Gastrocnemius medialis (tissue), 4 donors: ENCODE data around the gene ODF2. TPM values are rescaled to one million over a fixed set of nuclear protein-coding genes. Genes with fewer than 3 reads are reported as not detected.

Experiments
- ATAC-seq, 2 donors: fragments of 150-250 bp; one replicate each; pipeline ENCODE4 v1.9.1; 2016
- DNase-seq, 2 donors: peaks; one replicate each; pipeline ENCODE4 v3.0.0-alpha.2; 2019
- H3K27ac ChIP-seq, 4 donors: fragments of 200-600 bp; sonication (generic); 1 replicate in 1 of 4; 2 replicates in 3 of 4; pipeline ENCODE4 v1.5.1; 2016 to 2018; ENCODE audit warnings: mild to moderate bottlenecking in 2 of 4, moderate library complexity in 1 of 4
- H3K27me3 ChIP-seq, 3 donors: fragments of 200-600 bp; sonication (generic) in 2 of 3; 1 replicate in 1 of 3; 2 replicates in 2 of 3; pipeline versions ENCODE4 v1.5.1 to v1.6.0; 2016 to 2019; ENCODE audit warnings: mild to moderate bottlenecking in 1 of 3, moderate library complexity in 1 of 3
- H3K36me3 ChIP-seq, 2 donors: fragments of 200-600 bp; sonication (generic) in 1 of 2; one replicate each; pipeline ENCODE4 v1.5.1; 2017 to 2018
- H3K4me1 ChIP-seq, 2 donors: fragments of 200-600 bp; sonication (generic) in 1 of 2; one replicate each; pipeline ENCODE4 v1.5.1; 2016 to 2017; ENCODE audit warnings: mild to moderate bottlenecking in 2 of 2
- H3K4me3 ChIP-seq, 4 donors: fragments of 200-600 bp; sonication (generic) in 3 of 4; 1 replicate in 1 of 4; 2 replicates in 3 of 4; pipeline ENCODE4 v1.5.1; 2016 to 2019; ENCODE audit warnings: mild to moderate bottlenecking in 2 of 4
- H3K9me3 ChIP-seq, 3 donors: fragments of 200-600 bp; sonication (generic) in 2 of 3; 1 replicate in 1 of 3; 2 replicates in 2 of 3; pipeline ENCODE4 v1.5.1; 2016 to 2019
- CTCF ChIP-seq, 5 experiments: fragments of 450-650 bp in 3 of 5; fragments of 200-600 bp in 2 of 5; sonication (generic) in 2 of 5; IDR thresholded peaks in 4 of 5; conservative IDR thresholded peaks in 1 of 5; 1 replicate in 4 of 5; 2 replicates in 1 of 5; pipeline ENCODE4 v1.5.1; 2016 to 2019; ENCODE audit warnings: antibody characterized with exemption in 5 of 5, mild to moderate bottlenecking in 3 of 5, moderate library complexity in 3 of 5
- POLR2A ChIP-seq, 2 donors: fragments of 450-650 bp; IDR thresholded peaks; one replicate each; pipeline ENCODE4 v1.6.1; 2017; ENCODE audit warnings: antibody characterized with exemption in 2 of 2, mild to moderate bottlenecking in 2 of 2, moderate library complexity in 2 of 2
- in situ Hi-C, 4 donors: fragments of 200-750 bp; cut with MboI; loops; one replicate each; pipeline versions ENCODE4 v1.15.0 to v1.8.0; 2017; ENCODE audit warnings: low sequenced_read_pairs in 4 of 4
- intact Hi-C: fragments of 100-400 bp; cut with DNase I; formaldehyde crosslinking; loops from one replicate; pipeline ENCODE4 v1.15.1; 2023; ENCODE audit warnings: low total_unique reads
- total RNA-seq, 4 donors: library from RNA; depleted of rRNA; stranded (reverse); fragments of >200 nt; gene quantifications; one replicate each; pipeline versions ENCODE4 v1.1.0 to v1.2.3, GENCODE V29; 2016

ODF2 gene
- 10 to 100 TPM in 2 of 4 donors, 1 to 10 TPM in 2; 8.5 to 11.0 (median 9.9) TPM for total RNA-seq

GRCh38 chr9:128455849-128456612 is at the start of gene ODF2:
ODF2 (plus strand) TSS chr9:128456006; CDS start chr9:128456092, 86 bp downstream.
- H3K4me3 ChIP-seq: peak within 1 kb of the TSS; percentile 69 to 97 (median 76)
- ATAC-seq: peak; percentile 95 to 97
- no peaks in the 10 kb centered on the region for H3K9me3 ChIP-seq
- TF ChIP-seq POLR2A (IDR thresholded peaks at IDR 0.05): peak; percentile 50 to 55
- no peak for TF ChIP-seq CTCF (IDR thresholded peaks at IDR 0.05 in 4 of 5, conservative IDR thresholded peaks at IDR 0.05 in 1 of 5)
- peaks cover 6 to 15% (median 13%) of the 10 kb centered on the region in 3 donors for H3K27me3 ChIP-seq
- DNase-seq: peak; percentile 94 to 95
- H3K27ac ChIP-seq: peak within 1 kb of the TSS; percentile 58 to 80 (median 73)
- peaks cover 0 to 9% of the 10 kb centered on the region in 2 donors for H3K36me3 ChIP-seq
- intact Hi-C loops: loop anchor here (1.0 to 5.0 kb wide), 4 partner anchors 18 to 133 kb away; partner anchors contain the start of genes COQ4, GLE1, TRUB2 and URM1
- in situ Hi-C loops: no loop called here
- peaks cover 0 to 10% of the 10 kb centered on the region in 2 donors for H3K4me1 ChIP-seq

DNA sequence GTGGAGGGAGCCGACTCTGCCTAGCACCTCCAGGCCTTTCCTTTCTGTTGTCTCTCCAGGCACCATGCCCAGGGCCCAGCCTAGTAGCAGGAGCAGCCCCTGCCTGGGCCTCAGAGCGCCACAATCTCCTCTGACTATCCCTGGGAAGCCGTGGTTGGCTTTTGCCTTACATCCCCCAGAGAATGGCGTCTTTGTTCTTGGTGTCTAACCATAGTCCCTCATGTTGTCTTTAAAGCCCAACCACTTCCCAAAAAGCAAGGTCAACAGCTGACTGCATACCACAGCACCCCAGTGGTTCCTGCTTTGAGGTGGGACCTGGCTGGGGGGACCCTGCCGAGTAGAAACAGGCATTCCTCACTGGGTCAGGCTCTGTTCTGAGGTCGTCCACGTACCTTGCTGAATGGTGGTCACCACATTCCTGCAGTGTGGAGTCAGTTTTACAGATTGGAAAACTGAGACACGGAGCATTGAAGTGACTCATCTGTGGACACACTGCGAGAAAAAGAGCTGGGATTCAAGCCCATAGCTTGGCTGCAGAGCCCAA is 48.9 kb upstream of the ODF2 start:
- Histone ChIP-seq H3K4me1 (no peaks in the 10 kb centered on the region), H3K4me3 (no peak overlapping the region), H3K36me3 (no peaks in the 10 kb centered on the region), H3K9me3 (no peaks in the 10 kb centered on the region), H3K27ac (no peak overlapping the region), H3K27me3 (peaks cover 0 to 8% (median 7%) of the 10 kb centered on the region in 3 donors)
- TF ChIP-seq POLR2A (IDR thresholded peaks at IDR 0.05) (no peak), CTCF (IDR thresholded peaks at IDR 0.05 in 4 of 5, conservative IDR thresholded peaks at IDR 0.05 in 1 of 5) (no peak)
- DNase-seq (no peak), ATAC-seq (no peak)
- in situ Hi-C loops (no loop called here), intact Hi-C loops (no loop called here)

- no peak overlapping the region for H3K27ac ChIP-seq
- TF ChIP-seq POLR2A (IDR thresholded peaks at IDR 0.05) (no peak), CTCF (IDR thresholded peaks at IDR 0.05 in 4 of 5, conservative IDR thresholded peaks at IDR 0.05 in 1 of 5) (no peak)
- H3K9me3 ChIP-seq: no peaks in the 10 kb centered on the region
- ATAC-seq (no peak), DNase-seq (no peak)
- H3K36me3 ChIP-seq: no peaks in the 10 kb centered on the region
- H3K27me3 ChIP-seq: peaks cover 0 to 20% (median 13%) of the 10 kb centered on the region in 3 donors
- intact Hi-C loops: no loop called here
- no peak overlapping the region for H3K4me3 ChIP-seq
- in situ Hi-C loops: no loop called here
- no peaks in the 10 kb centered on the region for H3K4me1 ChIP-seq
Measured at GRCh38 chr9:128408963-128409431, 46.8 kb upstream of the ODF2 start.

GRCh38 chr9:128409450-128409849 is 46.4 kb upstream of the ODF2 start:
- in situ Hi-C loops (no loop called here), intact Hi-C loops (no loop called here)
- DNase-seq (no peak), ATAC-seq (no peak)
- Histone ChIP-seq H3K36me3 (no peaks in the 10 kb centered on the region), H3K27me3 (peaks cover 3 to 20% (median 13%) of the 10 kb centered on the region in 3 donors), H3K27ac (no peak overlapping the region), H3K4me3 (no peak overlapping the region), H3K9me3 (no peaks in the 10 kb centered on the region), H3K4me1 (no peaks in the 10 kb centered on the region)
- TF ChIP-seq POLR2A (IDR thresholded peaks at IDR 0.05) (no peak), CTCF (IDR thresholded peaks at IDR 0.05 in 4 of 5, conservative IDR thresholded peaks at IDR 0.05 in 1 of 5) (no peak)
